ENCODE measurements around the gene DPYSL5. TPM values are rescaled to one million over a fixed set of nuclear protein-coding genes. Genes with fewer than 3 reads are reported as not detected.

The DPYSL5 gene
- total and polyA plus RNA-seq, 2 donors (not counting 1 experiment from before 2014, with no cell fraction given) = not detected

DNA sequence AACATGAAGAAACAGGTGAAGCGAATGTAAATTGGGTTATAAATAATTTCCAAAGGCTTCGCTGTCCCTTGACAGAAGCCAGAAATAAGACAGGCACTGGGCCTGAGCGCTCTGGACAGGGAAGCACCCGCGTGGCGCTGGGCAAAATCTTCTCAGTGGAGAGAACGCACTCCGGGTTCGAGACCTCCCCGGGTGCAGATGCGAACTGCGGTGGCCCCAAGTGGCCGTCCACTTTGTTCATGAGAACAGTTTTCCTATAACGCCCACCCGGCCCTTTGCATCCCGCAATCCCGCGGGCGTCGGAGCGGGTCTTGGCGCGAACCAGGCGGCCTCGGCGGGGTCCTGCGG lies 651 bp upstream of the DPYSL5 start:
- POLR2A ChIA-PET = no interaction called here

DNA sequence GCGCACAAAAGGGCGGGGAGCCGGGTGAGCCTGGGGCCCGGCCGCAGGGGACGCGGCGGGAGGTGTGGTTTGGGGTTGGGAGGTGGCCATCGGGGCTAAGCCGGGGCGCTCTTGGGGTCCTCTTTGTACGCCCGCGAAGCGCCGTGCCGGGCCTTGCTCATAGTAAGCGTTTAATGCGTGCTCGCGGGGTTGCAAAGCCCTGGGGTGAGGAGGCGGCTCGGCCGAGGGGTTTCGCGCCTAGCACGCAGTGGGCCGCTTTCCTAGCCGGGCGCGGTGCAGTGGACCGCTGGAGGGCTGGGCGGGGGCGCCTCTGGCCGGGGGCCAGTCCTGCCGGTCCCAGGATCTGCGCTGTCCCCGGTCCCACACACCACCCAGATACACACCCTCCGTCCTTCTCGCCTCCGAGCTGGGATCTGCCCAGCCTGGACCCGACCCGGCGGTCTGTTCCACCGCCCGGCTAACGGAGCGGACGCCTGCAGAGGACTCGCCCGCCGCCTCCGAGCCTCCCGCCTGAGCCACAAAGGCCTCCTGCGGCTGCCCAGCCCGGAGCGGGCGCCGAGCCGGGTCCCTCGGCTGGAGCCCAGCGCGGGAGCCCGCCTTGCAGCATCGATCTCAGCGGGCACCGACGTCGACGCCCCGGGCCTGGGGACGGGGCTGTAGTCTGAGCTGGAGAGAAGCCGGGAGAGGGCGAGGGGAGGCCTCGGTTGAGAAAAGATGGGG lies 564 bp downstream of the DPYSL5 start:
- Mint-ChIP-seq H3K9me3 (ENCODE audit: insufficient read depth) (no peaks in the 10 kb centered on the region), H3K4me3 (peak overlapping the region; percentile 77), H3K27ac (no peak overlapping the region), H3K4me1 (peaks cover 18% of the 10 kb centered on the region), H3K27me3 (peaks cover 62% of the 10 kb centered on the region)
- ChIA-PET CTCF (interaction anchor here (0.5 to 5.0 kb wide), 5 partner anchors 74 to 898 kb away, joined by 4 to 78 read pairs (median 41); partner anchors contain the start of gene TRIM54), POLR2A (no interaction called here)
- peaks cover 37% of the 10 kb centered on the region in 2 donors for H3K4me1 ChIP-seq (ENCODE audit: control insufficient read depth in 2 of 2, insufficient read depth in 2 of 2, low read length in 2 of 2)
- H2AFZ ChIP-seq (ENCODE audit: insufficient read depth, low read depth, low read length, poor library complexity, severe bottlenecking) = peak overlapping the region; percentile 81
- peak overlapping the region; percentile 93 for H3K4me2 ChIP-seq (replicated peaks; ENCODE audit: low read depth, low read length, poor library complexity, severe bottlenecking)
- H3K36me3 ChIP-seq (replicated peaks in 1 of 2; ENCODE audit: control extremely low read depth in 1 of 2, control insufficient read depth in 1 of 2, extremely low read depth in 1 of 2, insufficient read depth in 2 of 2, low read length in 1 of 2) = no peaks in the 10 kb centered on the region
- ATAC-seq (ENCODE audit: low read depth) (no peak), DNase-seq (peak; percentile 56)
- H4K20me1 ChIP-seq (ENCODE audit: control insufficient read depth, insufficient read depth, low read length, poor library complexity, severe bottlenecking) = no peaks in the 10 kb centered on the region
- H3K27me3 ChIP-seq (replicated peaks in 1 of 4; ENCODE audit: control extremely low read depth in 1 of 4, control insufficient read depth in 3 of 4, insufficient read depth in 4 of 4, low read length in 3 of 4) = peaks cover 0 to 71% (median 50%) of the 10 kb centered on the region in 4 experiments
- WGBS (ENCODE audit: insufficient coverage) = 3% methylated on average over 75 of the region's 75 CpGs
- H3K9me3 ChIP-seq (ENCODE audit: control extremely low read depth in 1 of 3, control insufficient read depth in 2 of 3, insufficient read depth in 1 of 3, low read length in 2 of 3) = peaks cover 0 to 8% (median 0%) of the 10 kb centered on the region in 3 donors
- no peaks in the 10 kb centered on the region for H3K79me2 ChIP-seq (ENCODE audit: control insufficient read depth, insufficient read depth, low read length)
- peak overlapping the region in 3 of 5 experiments; percentile 41 to 54 (median 44) for H3K4me3 ChIP-seq (ENCODE audit: control extremely low read depth in 1 of 5, extremely low read depth in 1 of 5, insufficient read depth in 1 of 5, low read depth in 2 of 5, low read length in 4 of 5)
- H3K27ac ChIP-seq (ENCODE audit: low read length in 2 of 2) = no peak overlapping the region
- intact Hi-C loops (cut with micrococcal nuclease) = no loop called here
- no peak for TF ChIP-seq EZH2 (IDR thresholded peaks at IDR 0.05; ENCODE audit: borderline replicate concordance, insufficient read depth, low read depth, low read length, poor library complexity, severe bottlenecking)
- TF ChIP-seq, protein P1, sequence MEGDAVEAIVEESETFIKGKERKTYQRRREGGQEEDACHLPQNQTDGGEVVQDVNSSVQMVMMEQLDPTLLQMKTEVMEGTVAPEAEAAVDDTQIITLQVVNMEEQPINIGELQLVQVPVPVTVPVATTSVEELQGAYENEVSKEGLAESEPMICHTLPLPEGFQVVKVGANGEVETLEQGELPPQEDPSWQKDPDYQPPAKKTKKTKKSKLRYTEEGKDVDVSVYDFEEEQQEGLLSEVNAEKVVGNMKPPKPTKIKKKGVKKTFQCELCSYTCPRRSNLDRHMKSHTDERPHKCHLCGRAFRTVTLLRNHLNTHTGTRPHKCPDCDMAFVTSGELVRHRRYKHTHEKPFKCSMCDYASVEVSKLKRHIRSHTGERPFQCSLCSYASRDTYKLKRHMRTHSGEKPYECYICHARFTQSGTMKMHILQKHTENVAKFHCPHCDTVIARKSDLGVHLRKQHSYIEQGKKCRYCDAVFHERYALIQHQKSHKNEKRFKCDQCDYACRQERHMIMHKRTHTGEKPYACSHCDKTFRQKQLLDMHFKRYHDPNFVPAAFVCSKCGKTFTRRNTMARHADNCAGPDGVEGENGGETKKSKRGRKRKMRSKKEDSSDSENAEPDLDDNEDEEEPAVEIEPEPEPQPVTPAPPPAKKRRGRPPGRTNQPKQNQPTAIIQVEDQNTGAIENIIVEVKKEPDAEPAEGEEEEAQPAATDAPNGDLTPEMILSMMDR (IDR thresholded peaks at IDR 0.05) = no peak
- peak overlapping the region; percentile 50 for H3K9ac ChIP-seq (ENCODE audit: low read length)

More for the DNA sequence above, 651 bp upstream of the DPYSL5 start:
- Histone ChIP-seq H3K4me1 (ENCODE audit: control insufficient read depth in 2 of 2, insufficient read depth in 2 of 2, low read length in 2 of 2) (peaks cover 37% of the 10 kb centered on the region in 2 donors), H3K4me2 (replicated peaks; ENCODE audit: low read depth, low read length, poor library complexity, severe bottlenecking) (peak overlapping the region; percentile 93), H3K27ac (ENCODE audit: low read length in 2 of 2) (no peak overlapping the region), H3K9ac (ENCODE audit: low read length) (peak overlapping the region; percentile 50), H4K20me1 (ENCODE audit: control insufficient read depth, insufficient read depth, low read length, poor library complexity, severe bottlenecking) (no peaks in the 10 kb centered on the region), H3K36me3 (replicated peaks in 1 of 2; ENCODE audit: control extremely low read depth in 1 of 2, control insufficient read depth in 1 of 2, extremely low read depth in 1 of 2, insufficient read depth in 2 of 2, low read length in 1 of 2) (no peaks in the 10 kb centered on the region), H3K4me3 (ENCODE audit: control extremely low read depth in 1 of 5, extremely low read depth in 1 of 5, insufficient read depth in 1 of 5, low read depth in 2 of 5, low read length in 4 of 5) (peak overlapping the region in 2 of 5 experiments; percentile 41 to 54), H2AFZ (ENCODE audit: insufficient read depth, low read depth, low read length, poor library complexity, severe bottlenecking) (no peak overlapping the region), H3K9me3 (ENCODE audit: control extremely low read depth in 1 of 3, control insufficient read depth in 2 of 3, insufficient read depth in 1 of 3, low read length in 2 of 3) (peaks cover 0 to 8% (median 0%) of the 10 kb centered on the region in 3 donors), H3K79me2 (ENCODE audit: control insufficient read depth, insufficient read depth, low read length) (no peaks in the 10 kb centered on the region), H3K27me3 (replicated peaks in 1 of 4; ENCODE audit: control extremely low read depth in 1 of 4, control insufficient read depth in 3 of 4, insufficient read depth in 4 of 4, low read length in 3 of 4) (peaks cover 0 to 59% (median 49%) of the 10 kb centered on the region in 4 experiments)
- peak overlapping the region; percentile 85 for H3K4me3 Mint-ChIP-seq
- peaks cover 57% of the 10 kb centered on the region for H3K27me3 Mint-ChIP-seq
- ATAC-seq (ENCODE audit: low read depth) (no peak), DNase-seq (peak; percentile 40)
- no peak overlapping the region for H3K27ac Mint-ChIP-seq
- CTCF ChIA-PET = interaction anchor here (1.6 to 5.0 kb wide), 9 partner anchors 12 to 433 kb away, joined by 3 to 78 read pairs (median 10); partner anchors contain the start of gene TRIM54
- H3K4me1 Mint-ChIP-seq = peaks cover 18% of the 10 kb centered on the region
- no peaks in the 10 kb centered on the region for H3K9me3 Mint-ChIP-seq (ENCODE audit: insufficient read depth)
- intact Hi-C loops (cut with micrococcal nuclease) = no loop called here
- TF ChIP-seq, protein P1 (IDR thresholded peaks at IDR 0.05) = no peak
- TF ChIP-seq EZH2 (IDR thresholded peaks at IDR 0.05; ENCODE audit: borderline replicate concordance, insufficient read depth, low read depth, low read length, poor library complexity, severe bottlenecking) = no peak
- 2% methylated on average over 26 of the region's 27 CpGs for WGBS (ENCODE audit: insufficient coverage)

All from B cell (primary cell).